ENCODE results near the gene TTC3.
"Not testable (repeated sequence)": the region's sequence is repeated elsewhere in the genome, so short reads cannot be mapped to it uniquely, and the experiment has no call there.

Gene TTC3

GRCh38 chr21:37106998-37107397 lies 33.9 kb downstream of the TTC3 start:
- TF ChIP-seq PAX5 (IDR thresholded peaks at IDR 0.05; ENCODE audit: insufficient read depth, low read length, severe bottlenecking) (no peak), SPI1 (IDR thresholded peaks at IDR 0.05; ENCODE audit: low read depth, low read length) (no peak), POU2F2 (IDR thresholded peaks at IDR 0.05; ENCODE audit: low read depth, low read length) (no peak), POLR2A (IDR thresholded peaks at IDR 0.05; ENCODE audit: low read depth, low read length) (no peak), POLR2AphosphoS5 (IDR thresholded peaks at IDR 0.05; ENCODE audit: low read depth, low read length) (no peak), TAF1 (IDR thresholded peaks at IDR 0.05; ENCODE audit: low read depth, low read length) (no peak)
- no peak for FAIRE-seq
- DNase-seq (ENCODE audit: insufficient read length, low spot score) = no peak

GRCh38 chr21:37111029-37111428 lies 38.0 kb downstream of the TTC3 start:
- FAIRE-seq; DNase-seq (ENCODE audit: insufficient read length, low spot score): not testable (repeated sequence)

- not testable (repeated sequence) for FAIRE-seq; DNase-seq (ENCODE audit: insufficient read length, low spot score)
Observed at GRCh38 chr21:37114301-37114700, 41.2 kb downstream of the TTC3 start.

- DNase-seq (ENCODE audit: insufficient read length, low spot score); FAIRE-seq: not testable (repeated sequence)
Observed at GRCh38 chr21:37116459-37116858, 43.4 kb downstream of the TTC3 start.

GRCh38 chr21:37117204-37117603 lies 44.1 kb downstream of the TTC3 start:
- TF ChIP-seq POU2F2 (IDR thresholded peaks at IDR 0.05; ENCODE audit: low read depth, low read length) = no peak
- TF ChIP-seq TAF1 (IDR thresholded peaks at IDR 0.05; ENCODE audit: low read depth, low read length) = no peak
- no peak for TF ChIP-seq SPI1 (IDR thresholded peaks at IDR 0.05; ENCODE audit: low read depth, low read length)
- no peak for TF ChIP-seq POLR2AphosphoS5 (IDR thresholded peaks at IDR 0.05; ENCODE audit: low read depth, low read length)
- TF ChIP-seq PAX5 (IDR thresholded peaks at IDR 0.05; ENCODE audit: insufficient read depth, low read length, severe bottlenecking) = no peak
- no peak for TF ChIP-seq POLR2A (IDR thresholded peaks at IDR 0.05; ENCODE audit: low read depth, low read length)
- no peak for FAIRE-seq
- DNase-seq (ENCODE audit: insufficient read length, low spot score) = no peak

GRCh38 chr21:37118187-37118826 lies 45.3 kb downstream of the TTC3 start:
- no peak for DNase-seq (ENCODE audit: insufficient read length, low spot score)
- TF ChIP-seq PAX5 (IDR thresholded peaks at IDR 0.05; ENCODE audit: insufficient read depth, low read length, severe bottlenecking) (no peak), TAF1 (IDR thresholded peaks at IDR 0.05; ENCODE audit: low read depth, low read length) (no peak), SPI1 (IDR thresholded peaks at IDR 0.05; ENCODE audit: low read depth, low read length) (no peak), POU2F2 (IDR thresholded peaks at IDR 0.05; ENCODE audit: low read depth, low read length) (no peak)
- FAIRE-seq = no peak

GRCh38 chr21:37119421-37120218 lies 46.6 kb downstream of the TTC3 start:
- DNase-seq (ENCODE audit: insufficient read length, low spot score) (no peak), FAIRE-seq (no peak)
- TF ChIP-seq POLR2AphosphoS5 (IDR thresholded peaks at IDR 0.05; ENCODE audit: low read depth, low read length) (no peak), POLR2A (IDR thresholded peaks at IDR 0.05; ENCODE audit: low read depth, low read length) (no peak), SPI1 (IDR thresholded peaks at IDR 0.05; ENCODE audit: low read depth, low read length) (no peak), PAX5 (IDR thresholded peaks at IDR 0.05; ENCODE audit: insufficient read depth, low read length, severe bottlenecking) (no peak), POU2F2 (IDR thresholded peaks at IDR 0.05; ENCODE audit: low read depth, low read length) (no peak), TAF1 (IDR thresholded peaks at IDR 0.05; ENCODE audit: low read depth, low read length) (no peak)

GRCh38 chr21:37128076-37128475 lies 55.0 kb downstream of the TTC3 start:
- DNase-seq (ENCODE audit: insufficient read length, low spot score) (no peak), FAIRE-seq (no peak)
- no peak for TF ChIP-seq PAX5 (IDR thresholded peaks at IDR 0.05; ENCODE audit: insufficient read depth, low read length, severe bottlenecking)
- TF ChIP-seq POU2F2 (IDR thresholded peaks at IDR 0.05; ENCODE audit: low read depth, low read length) = no peak
- no peak for TF ChIP-seq POLR2AphosphoS5 (IDR thresholded peaks at IDR 0.05; ENCODE audit: low read depth, low read length)
- TF ChIP-seq POLR2A (IDR thresholded peaks at IDR 0.05; ENCODE audit: low read depth, low read length) = no peak
- TF ChIP-seq TAF1 (IDR thresholded peaks at IDR 0.05; ENCODE audit: low read depth, low read length) = no peak
- no peak for TF ChIP-seq SPI1 (IDR thresholded peaks at IDR 0.05; ENCODE audit: low read depth, low read length)

GRCh38 chr21:37130971-37131370 lies 57.9 kb downstream of the TTC3 start:
- FAIRE-seq (no peak), DNase-seq (ENCODE audit: insufficient read length, low spot score) (no peak)
- no peak for TF ChIP-seq PAX5 (IDR thresholded peaks at IDR 0.05; ENCODE audit: insufficient read depth, low read length, severe bottlenecking)
- TF ChIP-seq POLR2A (IDR thresholded peaks at IDR 0.05; ENCODE audit: low read depth, low read length) = no peak

- FAIRE-seq (no peak), DNase-seq (ENCODE audit: insufficient read length, low spot score) (no peak)
- TF ChIP-seq TAF1 (IDR thresholded peaks at IDR 0.05; ENCODE audit: low read depth, low read length) = no peak
- no peak for TF ChIP-seq POLR2AphosphoS5 (IDR thresholded peaks at IDR 0.05; ENCODE audit: low read depth, low read length)
- no peak for TF ChIP-seq POLR2A (IDR thresholded peaks at IDR 0.05; ENCODE audit: low read depth, low read length)
- TF ChIP-seq PAX5 (IDR thresholded peaks at IDR 0.05; ENCODE audit: insufficient read depth, low read length, severe bottlenecking) = no peak
- TF ChIP-seq POU2F2 (IDR thresholded peaks at IDR 0.05; ENCODE audit: low read depth, low read length) = no peak
- no peak for TF ChIP-seq SPI1 (IDR thresholded peaks at IDR 0.05; ENCODE audit: low read depth, low read length)
Observed at GRCh38 chr21:37136261-37136660, 63.2 kb downstream of the TTC3 start.

GRCh38 chr21:37136744-37137143 lies 63.7 kb downstream of the TTC3 start:
- DNase-seq (ENCODE audit: insufficient read length, low spot score) (no peak), FAIRE-seq (no peak)
- TF ChIP-seq POU2F2 (IDR thresholded peaks at IDR 0.05; ENCODE audit: low read depth, low read length) (no peak), PAX5 (IDR thresholded peaks at IDR 0.05; ENCODE audit: insufficient read depth, low read length, severe bottlenecking) (no peak), POLR2AphosphoS5 (IDR thresholded peaks at IDR 0.05; ENCODE audit: low read depth, low read length) (no peak), SPI1 (IDR thresholded peaks at IDR 0.05; ENCODE audit: low read depth, low read length) (no peak), POLR2A (IDR thresholded peaks at IDR 0.05; ENCODE audit: low read depth, low read length) (no peak), TAF1 (IDR thresholded peaks at IDR 0.05; ENCODE audit: low read depth, low read length) (no peak)

All from GM12891 (cell line).